ENCODE data around the gene NEU3.

- TF ChIP-seq CTCF (IDR thresholded peaks at IDR 0.05) (no peak), ZFX (IDR thresholded peaks at IDR 0.05; ENCODE audit: borderline replicate concordance) (no peak)
Measured at GRCh38 chr11:75055511-75055910, 66.8 kb downstream of the NEU3 start.

Measured in 22Rv1 (cell line).